WTC11 (cell line): Measurements from ENCODE around the gene GSTA1. TPM values are rescaled to one million over a fixed set of nuclear protein-coding genes. Genes with fewer than 3 reads are reported as not detected.
"Not testable (repeated sequence)": the region's sequence is repeated elsewhere in the genome, so short reads cannot be mapped to it uniquely, and the experiment has no call there.

ENCODE experiments used
- ATAC-seq: fragments of 200-7000 bp; cut with Tn5 transposase; 2 replicates; pipeline ENCODE4 v1.10.0; 2021; ENCODE audit warnings: mild to moderate bottlenecking, moderate library complexity
- CTCF ChIA-PET: fragments of 300-600 bp; sonication (Branson Sonifier 250); formaldehyde crosslinking; loops from one replicate; lab custom pipeline; 2021; ENCODE audit warnings: antibody characterized with exemption; lab: Charles Lee
- POLR2A ChIA-PET: fragments of 350-600 bp; sonication (Branson Sonifier 250); formaldehyde crosslinking; loops from one replicate; lab custom pipeline; 2021; ENCODE audit warnings: antibody characterized with exemption; lab: Charles Lee
- DNase-seq: peaks from one replicate; pipeline ENCODE4 v3.0.0; 2021; ENCODE audit warnings: low spot score
- H3K27ac Mint-ChIP-seq: 2 replicates; pipeline ENCODE4 v1.8.0; 2021; ENCODE audit warnings: mixed read lengths
- H3K27me3 Mint-ChIP-seq: 2 replicates; pipeline ENCODE4 v1.8.0; 2021; ENCODE audit warnings: low read depth, mild to moderate bottlenecking, moderate library complexity, mixed read lengths
- H3K36me3 Mint-ChIP-seq: 2 replicates; pipeline ENCODE4 v1.8.0; 2021; ENCODE audit warnings: mixed read lengths
- H3K4me1 Mint-ChIP-seq: 2 replicates; pipeline ENCODE4 v1.8.0; 2022; ENCODE audit warnings: mixed read lengths
- H3K4me3 Mint-ChIP-seq: 2 replicates; pipeline ENCODE4 v1.8.0; 2021; ENCODE audit warnings: mild to moderate bottlenecking, moderate library complexity, mixed read lengths
- H3K9me3 Mint-ChIP-seq: 2 replicates; pipeline ENCODE4 v1.8.0; 2021; ENCODE audit warnings: mixed read lengths
- AFF4 ChIP-seq: sonication (generic); formaldehyde crosslinking; IDR thresholded peaks from 2 replicates; pipeline ENCODE4 v1.8.1; 2023; ENCODE audit warnings: mild to moderate bottlenecking, missing genetic modification reagents, borderline replicate concordance
- CREM ChIP-seq: sonication (generic); formaldehyde crosslinking; IDR thresholded peaks from 2 replicates; pipeline ENCODE4 v1.8.1; 2022; ENCODE audit warnings: mild to moderate bottlenecking, missing genetic modification reagents, moderate library complexity
- E2F5 ChIP-seq: sonication (generic); formaldehyde crosslinking; IDR thresholded peaks from 2 replicates; pipeline ENCODE4 v1.8.1; 2022; ENCODE audit warnings: mild to moderate bottlenecking, moderate library complexity, missing genetic modification reagents
- ETV6 ChIP-seq: sonication (generic); formaldehyde crosslinking; IDR thresholded peaks from 2 replicates; pipeline ENCODE4 v1.8.1; 2022; ENCODE audit warnings: mild to moderate bottlenecking, missing genetic modification reagents
- FOXK1 ChIP-seq: sonication (generic); formaldehyde crosslinking; IDR thresholded peaks from 2 replicates; pipeline ENCODE4 v1.8.0; 2022; ENCODE audit warnings: mild to moderate bottlenecking, moderate library complexity, missing genetic modification reagents
- IRF1 ChIP-seq: sonication (generic); formaldehyde crosslinking; IDR thresholded peaks from 2 replicates; pipeline ENCODE4 v1.8.0; 2023; ENCODE audit warnings: missing genetic modification reagents
- JUN ChIP-seq: sonication (generic); formaldehyde crosslinking; IDR thresholded peaks from 2 replicates; pipeline ENCODE4 v1.8.0; 2023; ENCODE audit warnings: mild to moderate bottlenecking, missing genetic modification reagents
- MLX ChIP-seq: sonication (generic); formaldehyde crosslinking; IDR thresholded peaks from 2 replicates; pipeline ENCODE4 v1.8.1; 2023; ENCODE audit warnings: mild to moderate bottlenecking, missing genetic modification reagents, moderate library complexity
- NFYB ChIP-seq: sonication (generic); formaldehyde crosslinking; conservative IDR thresholded peaks from 2 replicates; pipeline ENCODE4 v1.8.0; 2022; ENCODE audit warnings: low read depth, missing genetic modification reagents
- NR3C1 ChIP-seq: sonication (generic); formaldehyde crosslinking; conservative IDR thresholded peaks from 2 replicates; pipeline ENCODE4 v1.8.1; 2023; ENCODE audit warnings: low read depth, mild to moderate bottlenecking, missing genetic modification reagents
- PRRX2 ChIP-seq: fragments of 250-450 bp; sonication (Bioruptor Pico); IDR thresholded peaks from 2 replicates; pipeline ENCODE4 v1.8.0; 2021; ENCODE audit warnings: mild to moderate bottlenecking
- SMAD4 ChIP-seq: sonication (generic); formaldehyde crosslinking; IDR thresholded peaks from 2 replicates; pipeline ENCODE4 v1.8.0; 2022; ENCODE audit warnings: mild to moderate bottlenecking, missing genetic modification reagents
- SOX15 ChIP-seq: fragments of 250-450 bp; sonication (Bioruptor Pico); IDR thresholded peaks from 2 replicates; pipeline ENCODE4 v1.9.0; 2021; ENCODE audit warnings: mild to moderate bottlenecking
- TEAD4 ChIP-seq: sonication (generic); formaldehyde crosslinking; IDR thresholded peaks from 2 replicates; pipeline ENCODE4 v1.8.0; 2022; ENCODE audit warnings: mild to moderate bottlenecking, missing genetic modification reagents
- TP53 ChIP-seq: sonication (generic); formaldehyde crosslinking; IDR thresholded peaks from 2 replicates; pipeline ENCODE4 v1.8.1; 2023; ENCODE audit warnings: mild to moderate bottlenecking, missing genetic modification reagents
- ZBTB21 ChIP-seq: sonication (generic); formaldehyde crosslinking; IDR thresholded peaks from 2 replicates; pipeline ENCODE4 v1.8.1; 2023; ENCODE audit warnings: mild to moderate bottlenecking, missing genetic modification reagents, borderline replicate concordance
- ZNF281 ChIP-seq: sonication (generic); formaldehyde crosslinking; IDR thresholded peaks from 2 replicates; pipeline ENCODE4 v1.8.0; 2023; ENCODE audit warnings: mild to moderate bottlenecking, missing genetic modification reagents
- ZNF317 ChIP-seq: sonication (generic); formaldehyde crosslinking; IDR thresholded peaks from 2 replicates; pipeline ENCODE4 v1.8.1; 2023; ENCODE audit warnings: low read depth, mild to moderate bottlenecking, moderate library complexity, missing genetic modification reagents, borderline replicate concordance
- ZNF671 ChIP-seq: fragments of 250-450 bp; sonication (Bioruptor Pico); IDR thresholded peaks from 2 replicates; pipeline ENCODE4 v1.8.0; 2021; ENCODE audit warnings: mild to moderate bottlenecking
- total RNA-seq: library from RNA; stranded (reverse); gene quantifications from 3 replicates; pipeline ENCODE4 v1.2.3, GENCODE V29; 2021

The GSTA1 gene
- total RNA-seq, 1 experiment from 2014 or later, result 0.90 TPM

GRCh38 chr6:52757651-52758338 is 45.8 kb downstream of the GSTA1 start:
- ATAC-seq, H3K27ac Mint-ChIP-seq, H3K4me3 Mint-ChIP-seq, CTCF ChIA-PET, POLR2A ChIA-PET, DNase-seq, H3K27me3 Mint-ChIP-seq, H3K4me1 Mint-ChIP-seq, H3K36me3 Mint-ChIP-seq: not testable (repeated sequence)
- peaks cover 15% of the 10 kb centered on the region for H3K9me3 Mint-ChIP-seq

- TF ChIP-seq NFYB (CRISPR knock-in tag) (no peak), E2F5 (CRISPR knock-in tag) (no peak), IRF1 (CRISPR knock-in tag) (no peak), ZNF317 (CRISPR knock-in tag) (no peak), JUN (CRISPR knock-in tag) (no peak), ETV6 (CRISPR knock-in tag) (no peak), FOXK1 (CRISPR knock-in tag) (no peak), SOX15 (CRISPR knock-in tag) (no peak), SMAD4 (CRISPR knock-in tag) (no peak), ZNF671 (no peak), PRRX2 (CRISPR knock-in tag) (no peak), ZNF281 (CRISPR knock-in tag) (no peak)
- H3K27ac Mint-ChIP-seq, result no peak overlapping the region
- H3K4me3 Mint-ChIP-seq, result no peak overlapping the region
- H3K36me3 Mint-ChIP-seq, result peaks cover 28% of the 10 kb centered on the region
- ChIA-PET CTCF (no interaction called here), POLR2A (no interaction called here)
- H3K9me3 Mint-ChIP-seq, result peaks cover 34% of the 10 kb centered on the region
- no peak for DNase-seq
- ATAC-seq, result no peak
- H3K27me3 Mint-ChIP-seq, result peaks cover 11% of the 10 kb centered on the region
- peaks cover 13% of the 10 kb centered on the region for H3K4me1 Mint-ChIP-seq
Measured at GRCh38 chr6:52754443-52754842, 49.2 kb downstream of the GSTA1 start.

GRCh38 chr6:52753137-52753536 is 50.5 kb downstream of the GSTA1 start:
- Mint-ChIP-seq H3K27me3 (peaks cover 11% of the 10 kb centered on the region), H3K4me1 (peaks cover 17% of the 10 kb centered on the region), H3K36me3 (peaks cover 22% of the 10 kb centered on the region), H3K9me3 (peaks cover 24% of the 10 kb centered on the region)
- DNase-seq, ATAC-seq, H3K4me3 Mint-ChIP-seq, POLR2A ChIA-PET, CTCF ChIA-PET, H3K27ac Mint-ChIP-seq: not testable (repeated sequence)

GRCh38 chr6:52752310-52752709 is 51.3 kb downstream of the GSTA1 start:
- Mint-ChIP-seq H3K27ac (no peak overlapping the region), H3K4me1 (peaks cover 17% of the 10 kb centered on the region), H3K4me3 (no peak overlapping the region), H3K27me3 (peaks cover 11% of the 10 kb centered on the region), H3K36me3 (peaks cover 22% of the 10 kb centered on the region), H3K9me3 (peaks cover 24% of the 10 kb centered on the region)
- CTCF ChIA-PET, result no interaction called here
- POLR2A ChIA-PET, result interaction anchor here (0.6 kb wide), 1 partner anchor 28 kb away, joined by 3 read pairs; no protein-coding TSS in a partner anchor
- no peak for DNase-seq
- ATAC-seq, result no peak
- TF ChIP-seq TP53 (CRISPR knock-in tag) (no peak), ZNF317 (CRISPR knock-in tag) (no peak), AFF4 (CRISPR knock-in tag) (no peak), MLX (CRISPR knock-in tag) (no peak), ZBTB21 (CRISPR knock-in tag) (no peak), CREM (CRISPR knock-in tag) (no peak), ZNF671 (no peak), NR3C1 (CRISPR knock-in tag) (no peak), TEAD4 (no peak)
